GM23338 (cell line): ENCODE data around the gene SNCA. TPM values are rescaled to one million over a fixed set of nuclear protein-coding genes. Genes with fewer than 3 reads are reported as not detected.
A peak's percentile ranks its signal among the peaks of the same experiment; 100 is the strongest.

Source experiments
- ATAC-seq: fragments of 200-7000 bp; cut with Tn5 transposase; 3 replicates; pipeline ENCODE4 v1.9.1; 2020
- DNase-seq: peaks from one replicate; pipeline ENCODE4 v3.0.0-alpha.2; 2015; ENCODE audit warnings: low spot score
- H2AFZ ChIP-seq: fragments of 200-600 bp; sonication (generic); 2 replicates; pipeline ENCODE4 v1.8.0; 2016; ENCODE audit warnings: antibody characterized with exemption, mild to moderate bottlenecking, moderate library complexity
- H3F3A ChIP-seq: fragments of 200-600 bp; sonication (generic); replicated peaks from 2 replicates; pipeline ENCODE4 v1.8.0; 2017; ENCODE audit warnings: antibody characterized with exemption, mixed run types, low read depth
- H3K27ac ChIP-seq: fragments of 200-600 bp; sonication (generic); 2 replicates; pipeline ENCODE4 v1.6.1; 2016; ENCODE audit warnings: low read depth
- H3K27me3 ChIP-seq: fragments of 200-600 bp; sonication (generic); 2 replicates; pipeline ENCODE4 v1.8.0; 2016; ENCODE audit warnings: mild to moderate bottlenecking, mixed run types, moderate library complexity; ENCODE audit not compliant: insufficient read depth
- H3K36me3 ChIP-seq: fragments of 200-600 bp; sonication (generic); 2 replicates; pipeline ENCODE4 v1.8.0; 2016; ENCODE audit warnings: mild to moderate bottlenecking; ENCODE audit not compliant: insufficient read depth
- H3K4me1 ChIP-seq: fragments of 200-600 bp; sonication (generic); 2 replicates; pipeline ENCODE4 v1.8.0; 2016; ENCODE audit warnings: mild to moderate bottlenecking, moderate library complexity; ENCODE audit not compliant: insufficient read depth
- H3K4me2 ChIP-seq: fragments of 200-600 bp; sonication (generic); 2 replicates; pipeline ENCODE4 v1.7.1; 2017; ENCODE audit warnings: mixed run types
- H3K4me3 ChIP-seq: fragments of 200-600 bp; sonication (generic); 2 replicates; pipeline ENCODE4 v1.6.1; 2016; ENCODE audit warnings: mixed run types
- H3K79me2 ChIP-seq: fragments of 200-600 bp; sonication (generic); replicated peaks from 2 replicates; pipeline ENCODE4 v1.8.0; 2017; ENCODE audit warnings: mild to moderate bottlenecking; ENCODE audit not compliant: insufficient read depth
- H3K9me2 ChIP-seq: fragments of 200-600 bp; sonication (generic); 2 replicates; pipeline ENCODE4 v1.8.0; 2017; ENCODE audit not compliant: insufficient read depth
- H4K20me1 ChIP-seq: fragments of 200-600 bp; sonication (generic); replicated peaks from 2 replicates; pipeline ENCODE4 v1.8.0; 2017; ENCODE audit warnings: mild to moderate bottlenecking; ENCODE audit not compliant: insufficient read depth
- H3K27ac Mint-ChIP-seq: 2 replicates; pipeline ENCODE4 v1.8.0; 2020; ENCODE audit warnings: inconsistent platforms, mild to moderate bottlenecking, moderate library complexity, mixed read lengths
- H3K27me3 Mint-ChIP-seq: 3 replicates; pipeline ENCODE4 v1.8.0; 2022; ENCODE audit warnings: low read depth, mild to moderate bottlenecking, moderate library complexity, mixed read lengths, inconsistent platforms; ENCODE audit not compliant: insufficient read depth, poor library complexity
- H3K36me3 Mint-ChIP-seq: 3 replicates; pipeline ENCODE4 v1.8.0; 2021; ENCODE audit warnings: low read depth, mild to moderate bottlenecking, inconsistent platforms, moderate library complexity, mixed read lengths
- H3K4me1 Mint-ChIP-seq: 3 replicates; pipeline ENCODE4 v1.8.0; 2020; ENCODE audit warnings: mild to moderate bottlenecking, inconsistent platforms, mixed read lengths
- H3K4me3 Mint-ChIP-seq: 3 replicates; pipeline ENCODE4 v1.8.0; 2021; ENCODE audit warnings: moderate library complexity, mild to moderate bottlenecking, inconsistent platforms, mixed read lengths
- H3K9me3 Mint-ChIP-seq: 3 replicates; pipeline ENCODE4 v1.8.0; 2020; ENCODE audit warnings: moderate library complexity, mild to moderate bottlenecking, inconsistent platforms, mixed read lengths
- NANOG ChIP-seq: IDR thresholded peaks from 2 replicates; pipeline ENCODE4 v1.6.1; 2016; ENCODE audit warnings: antibody characterized with exemption, borderline replicate concordance
- REST ChIP-seq: IDR thresholded peaks from one replicate; pipeline ENCODE4 v1.6.1; 2018; ENCODE audit warnings: antibody characterized with exemption; ENCODE audit not compliant: unreplicated experiment
- ZNF114 ChIP-seq: fragments of 250-450 bp; sonication (Bioruptor Pico); IDR thresholded peaks from 2 replicates; pipeline ENCODE4 v1.5.0; 2020; ENCODE audit warnings: mild to moderate bottlenecking, moderate library complexity
- ZNF331 ChIP-seq: fragments of 250-450 bp; sonication (Bioruptor Pico); IDR thresholded peaks from 2 replicates; pipeline ENCODE4 v1.5.0; 2020; ENCODE audit warnings: low read depth, mild to moderate bottlenecking, moderate library complexity
- polyA plus RNA-seq: library from polyadenylated mRNA; unstranded; fragments of >200 nt; fragmentation: Nextera tagmentation; extraction: Ambion mirVana; gene quantifications from 2 replicates; pipeline ENCODE4 v1.2.1, GENCODE V29; 2016
- total RNA-seq: library from RNA; depleted of rRNA; stranded (reverse); fragments of >200 nt; shearing (Covaris generic); gene quantifications from 2 replicates; pipeline ENCODE4 v1.2.3, GENCODE V29; 2014
- TF ChIP-seq, protein P1 (sequence below): fragments of 250-450 bp; sonication (Bioruptor Pico); IDR thresholded peaks from 2 replicates; pipeline ENCODE4 v1.5.0; 2020; ENCODE audit warnings: mild to moderate bottlenecking, moderate library complexity
- TF ChIP-seq, protein P2 (sequence below), 2 experiments: fragments of 200-600 bp in 1 of 2; sonication (generic) in 1 of 2; conservative IDR thresholded peaks; 2 replicates each; pipeline versions ENCODE4 v1.5.1 to v1.6.1; 2016 to 2017; ENCODE audit warnings: antibody characterized with exemption in 2 of 2, low read depth in 2 of 2, mild to moderate bottlenecking in 2 of 2, moderate library complexity in 1 of 2

Gene SNCA
- total and polyA plus RNA-seq, 2 experiments from 2014 or later: 15.6 to 31.1 TPM

- TF ChIP-seq, protein P1, sequence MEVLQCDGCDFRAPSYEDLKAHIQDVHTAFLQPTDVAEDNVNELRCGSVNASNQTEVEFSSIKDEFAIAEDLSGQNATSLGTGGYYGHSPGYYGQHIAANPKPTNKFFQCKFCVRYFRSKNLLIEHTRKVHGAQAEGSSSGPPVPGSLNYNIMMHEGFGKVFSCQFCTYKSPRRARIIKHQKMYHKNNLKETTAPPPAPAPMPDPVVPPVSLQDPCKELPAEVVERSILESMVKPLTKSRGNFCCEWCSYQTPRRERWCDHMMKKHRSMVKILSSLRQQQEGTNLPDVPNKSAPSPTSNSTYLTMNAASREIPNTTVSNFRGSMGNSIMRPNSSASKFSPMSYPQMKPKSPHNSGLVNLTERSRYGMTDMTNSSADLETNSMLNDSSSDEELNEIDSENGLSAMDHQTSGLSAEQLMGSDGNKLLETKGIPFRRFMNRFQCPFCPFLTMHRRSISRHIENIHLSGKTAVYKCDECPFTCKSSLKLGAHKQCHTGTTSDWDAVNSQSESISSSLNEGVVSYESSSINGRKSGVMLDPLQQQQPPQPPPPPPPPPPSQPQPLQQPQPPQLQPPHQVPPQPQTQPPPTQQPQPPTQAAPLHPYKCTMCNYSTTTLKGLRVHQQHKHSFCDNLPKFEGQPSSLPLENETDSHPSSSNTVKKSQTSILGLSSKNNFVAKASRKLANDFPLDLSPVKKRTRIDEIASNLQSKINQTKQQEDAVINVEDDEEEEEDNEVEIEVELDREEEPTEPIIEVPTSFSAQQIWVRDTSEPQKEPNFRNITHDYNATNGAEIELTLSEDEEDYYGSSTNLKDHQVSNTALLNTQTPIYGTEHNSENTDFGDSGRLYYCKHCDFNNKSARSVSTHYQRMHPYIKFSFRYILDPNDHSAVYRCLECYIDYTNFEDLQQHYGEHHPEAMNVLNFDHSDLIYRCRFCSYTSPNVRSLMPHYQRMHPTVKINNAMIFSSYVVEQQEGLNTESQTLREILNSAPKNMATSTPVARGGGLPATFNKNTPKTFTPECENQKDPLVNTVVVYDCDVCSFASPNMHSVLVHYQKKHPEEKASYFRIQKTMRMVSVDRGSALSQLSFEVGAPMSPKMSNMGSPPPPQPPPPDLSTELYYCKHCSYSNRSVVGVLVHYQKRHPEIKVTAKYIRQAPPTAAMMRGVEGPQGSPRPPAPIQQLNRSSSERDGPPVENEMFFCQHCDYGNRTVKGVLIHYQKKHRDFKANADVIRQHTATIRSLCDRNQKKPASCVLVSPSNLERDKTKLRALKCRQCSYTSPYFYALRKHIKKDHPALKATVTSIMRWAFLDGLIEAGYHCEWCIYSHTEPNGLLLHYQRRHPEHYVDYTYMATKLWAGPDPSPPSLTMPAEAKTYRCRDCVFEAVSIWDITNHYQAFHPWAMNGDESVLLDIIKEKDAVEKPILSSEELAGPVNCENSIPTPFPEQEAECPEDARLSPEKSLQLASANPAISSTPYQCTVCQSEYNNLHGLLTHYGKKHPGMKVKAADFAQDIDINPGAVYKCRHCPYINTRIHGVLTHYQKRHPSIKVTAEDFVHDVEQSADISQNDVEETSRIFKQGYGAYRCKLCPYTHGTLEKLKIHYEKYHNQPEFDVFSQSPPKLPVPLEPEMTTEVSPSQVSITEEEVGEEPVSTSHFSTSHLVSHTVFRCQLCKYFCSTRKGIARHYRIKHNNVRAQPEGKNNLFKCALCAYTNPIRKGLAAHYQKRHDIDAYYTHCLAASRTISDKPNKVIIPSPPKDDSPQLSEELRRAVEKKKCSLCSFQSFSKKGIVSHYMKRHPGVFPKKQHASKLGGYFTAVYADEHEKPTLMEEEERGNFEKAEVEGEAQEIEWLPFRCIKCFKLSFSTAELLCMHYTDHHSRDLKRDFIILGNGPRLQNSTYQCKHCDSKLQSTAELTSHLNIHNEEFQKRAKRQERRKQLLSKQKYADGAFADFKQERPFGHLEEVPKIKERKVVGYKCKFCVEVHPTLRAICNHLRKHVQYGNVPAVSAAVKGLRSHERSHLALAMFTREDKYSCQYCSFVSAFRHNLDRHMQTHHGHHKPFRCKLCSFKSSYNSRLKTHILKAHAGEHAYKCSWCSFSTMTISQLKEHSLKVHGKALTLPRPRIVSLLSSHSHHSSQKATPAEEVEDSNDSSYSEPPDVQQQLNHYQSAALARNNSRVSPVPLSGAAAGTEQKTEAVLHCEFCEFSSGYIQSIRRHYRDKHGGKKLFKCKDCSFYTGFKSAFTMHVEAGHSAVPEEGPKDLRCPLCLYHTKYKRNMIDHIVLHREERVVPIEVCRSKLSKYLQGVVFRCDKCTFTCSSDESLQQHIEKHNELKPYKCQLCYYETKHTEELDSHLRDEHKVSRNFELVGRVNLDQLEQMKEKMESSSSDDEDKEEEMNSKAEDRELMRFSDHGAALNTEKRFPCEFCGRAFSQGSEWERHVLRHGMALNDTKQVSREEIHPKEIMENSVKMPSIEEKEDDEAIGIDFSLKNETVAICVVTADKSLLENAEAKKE (CRISPR knock-in tag): no peak
- TF ChIP-seq REST: no peak
Measured at GRCh38 chr4:89837993-89838390, 1.0 kb upstream of the SNCA start (continued).

DNA sequence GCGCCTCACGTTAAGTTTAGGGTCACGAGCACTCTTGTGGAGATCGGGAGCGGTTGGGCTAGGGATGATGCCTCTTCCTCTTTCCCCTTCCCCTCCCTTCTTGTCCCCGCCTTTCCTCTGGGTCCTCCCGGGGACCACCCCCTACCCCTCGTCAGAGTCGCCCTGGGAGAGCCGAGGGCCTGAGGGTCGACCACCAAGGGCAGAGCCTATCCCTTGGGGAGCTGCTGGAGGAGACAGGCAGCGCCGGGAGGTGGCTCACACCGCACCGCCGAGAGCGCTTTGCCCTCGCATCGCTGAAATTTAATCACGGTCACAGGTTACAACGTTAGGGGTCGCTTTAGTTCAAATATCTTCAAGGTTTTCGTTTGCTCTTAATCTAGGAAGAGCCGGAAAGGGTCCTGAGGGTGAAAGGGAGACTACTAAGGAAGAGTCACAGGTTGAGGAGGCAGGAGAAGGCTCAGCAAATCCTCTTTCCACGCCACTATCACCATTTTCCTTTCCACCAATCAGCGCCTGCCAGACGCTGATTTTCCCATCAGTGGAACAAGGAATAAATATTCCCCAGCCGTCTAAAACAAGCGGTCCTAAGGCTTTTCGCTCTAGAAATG is 528 bp upstream of the SNCA start:
- Histone ChIP-seq H3K9me2 (no peaks in the 10 kb centered on the region), H3K4me3 (peak overlapping the region; percentile 63), H3K27me3 (peaks cover 15% of the 10 kb centered on the region), H3K79me2 (no peaks in the 10 kb centered on the region; the same call in 1 of the 2 replicates), H2AFZ (peak overlapping the region; percentile 95), H3K4me2 (peak overlapping the region; percentile 84), H3K36me3 (no peaks in the 10 kb centered on the region), H3F3A (no peaks in the 10 kb centered on the region), H3K27ac (peak overlapping the region; percentile 73; the same call in 1 of the 2 replicates), H4K20me1 (0 out of 2 replicates have a peak, but pooled peaks cover 3% of the 10 kb centered on the region), H3K4me1 (peaks cover 17% of the 10 kb centered on the region)
- DNase-seq (no peak), ATAC-seq (peak; percentile 77)
- H3K4me1 Mint-ChIP-seq: peaks cover 16% of the 10 kb centered on the region
- H3K36me3 Mint-ChIP-seq: no peaks in the 10 kb centered on the region
- no peak for TF ChIP-seq ZNF331 (CRISPR knock-in tag)
- no peak for TF ChIP-seq NANOG
- TF ChIP-seq ZNF114 (CRISPR knock-in tag): no peak
- TF ChIP-seq, protein P2, sequence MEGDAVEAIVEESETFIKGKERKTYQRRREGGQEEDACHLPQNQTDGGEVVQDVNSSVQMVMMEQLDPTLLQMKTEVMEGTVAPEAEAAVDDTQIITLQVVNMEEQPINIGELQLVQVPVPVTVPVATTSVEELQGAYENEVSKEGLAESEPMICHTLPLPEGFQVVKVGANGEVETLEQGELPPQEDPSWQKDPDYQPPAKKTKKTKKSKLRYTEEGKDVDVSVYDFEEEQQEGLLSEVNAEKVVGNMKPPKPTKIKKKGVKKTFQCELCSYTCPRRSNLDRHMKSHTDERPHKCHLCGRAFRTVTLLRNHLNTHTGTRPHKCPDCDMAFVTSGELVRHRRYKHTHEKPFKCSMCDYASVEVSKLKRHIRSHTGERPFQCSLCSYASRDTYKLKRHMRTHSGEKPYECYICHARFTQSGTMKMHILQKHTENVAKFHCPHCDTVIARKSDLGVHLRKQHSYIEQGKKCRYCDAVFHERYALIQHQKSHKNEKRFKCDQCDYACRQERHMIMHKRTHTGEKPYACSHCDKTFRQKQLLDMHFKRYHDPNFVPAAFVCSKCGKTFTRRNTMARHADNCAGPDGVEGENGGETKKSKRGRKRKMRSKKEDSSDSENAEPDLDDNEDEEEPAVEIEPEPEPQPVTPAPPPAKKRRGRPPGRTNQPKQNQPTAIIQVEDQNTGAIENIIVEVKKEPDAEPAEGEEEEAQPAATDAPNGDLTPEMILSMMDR (conservative IDR thresholded peaks at IDR 0.05; ENCODE audit: low read depth in 2 of 2): peak; percentile 49 to 51
- peaks cover 19% of the 10 kb centered on the region for H3K27me3 Mint-ChIP-seq
- no peak overlapping the region for H3K27ac Mint-ChIP-seq
- H3K4me3 Mint-ChIP-seq: peak overlapping the region; percentile 87
- no peaks in the 10 kb centered on the region for H3K9me3 Mint-ChIP-seq
